ENCODE measurements around the gene MYCT1. TPM values are rescaled to one million over a fixed set of nuclear protein-coding genes. Genes with fewer than 3 reads are reported as not detected.
"Not testable (repeated sequence)": the region's sequence is repeated elsewhere in the genome, so short reads cannot be mapped to it uniquely, and the experiment has no call there.

MYCT1 gene
- total RNA-seq, 1 donor from 2014 or later, result not detected

GRCh38 chr6:152701863-152702401, 4.2 kb downstream of the MYCT1 start:
- H3K4me1 Mint-ChIP-seq (ENCODE audit: unreplicated experiment), result no peaks in the 10 kb centered on the region
- H3K27ac Mint-ChIP-seq, result no peak overlapping the region
- H3K36me3 Mint-ChIP-seq, result no peaks in the 10 kb centered on the region
- no peaks in the 10 kb centered on the region for H3K9me3 Mint-ChIP-seq
- H3K4me3 Mint-ChIP-seq, result no peak overlapping the region
- no peak for DNase-seq (ENCODE audit: extremely low spot score, unreplicated experiment)
- TF ChIP-seq CTCF (conservative IDR thresholded peaks at IDR 0.05), result no peak
- H3K27me3 Mint-ChIP-seq, result no peaks in the 10 kb centered on the region

DNA sequence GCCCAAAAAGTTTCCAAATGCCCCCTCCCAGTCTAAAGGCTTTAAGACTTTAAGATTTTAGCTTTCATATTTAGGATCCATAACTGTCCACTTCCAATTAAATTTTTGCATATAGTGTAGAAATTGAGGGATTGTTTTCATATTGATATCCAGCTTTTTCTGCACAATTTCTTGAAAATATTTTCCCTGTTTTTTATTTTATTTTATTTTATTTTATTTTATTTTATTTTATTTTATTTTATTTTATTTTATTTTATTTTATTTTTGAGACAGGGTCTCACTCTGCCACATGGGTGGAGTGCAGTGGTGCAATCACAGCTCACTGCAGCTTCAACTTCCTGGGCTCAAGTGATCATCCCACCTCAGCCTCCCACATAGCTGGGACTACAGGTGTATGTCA, 6.1 kb downstream of the MYCT1 start:
- not testable (repeated sequence) for H3K27ac Mint-ChIP-seq; H3K4me3 Mint-ChIP-seq; H3K4me1 Mint-ChIP-seq (ENCODE audit: unreplicated experiment); H3K9me3 Mint-ChIP-seq; H3K27me3 Mint-ChIP-seq; H3K36me3 Mint-ChIP-seq; DNase-seq (ENCODE audit: extremely low spot score, unreplicated experiment)

GRCh38 chr6:152705327-152705726, 7.6 kb downstream of the MYCT1 start:
- no peaks in the 10 kb centered on the region for H3K27me3 Mint-ChIP-seq
- no peaks in the 10 kb centered on the region for H3K36me3 Mint-ChIP-seq
- no peak overlapping the region for H3K4me3 Mint-ChIP-seq
- TF ChIP-seq CTCF (conservative IDR thresholded peaks at IDR 0.05), result no peak
- H3K9me3 Mint-ChIP-seq, result no peaks in the 10 kb centered on the region
- DNase-seq (ENCODE audit: extremely low spot score, unreplicated experiment), result no peak
- H3K27ac Mint-ChIP-seq, result no peak overlapping the region
- no peaks in the 10 kb centered on the region for H3K4me1 Mint-ChIP-seq (ENCODE audit: unreplicated experiment)

DNA sequence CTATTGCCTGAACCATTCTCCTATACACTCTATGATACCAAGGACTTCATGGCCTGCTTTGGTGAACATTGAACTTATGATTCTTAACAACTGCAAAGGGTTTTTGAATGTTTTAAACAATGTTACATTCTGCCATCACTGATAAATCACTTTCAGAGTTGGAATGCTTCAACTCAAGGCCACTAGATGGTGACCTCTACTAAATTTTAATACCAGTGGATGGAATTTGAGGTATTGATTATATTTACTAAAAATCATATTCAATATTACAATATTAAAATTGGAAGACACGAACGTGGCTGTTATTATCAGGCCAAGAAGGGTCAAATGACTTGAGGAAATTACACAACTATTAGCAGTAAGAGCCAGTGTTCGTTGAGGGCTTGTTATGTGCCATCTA, 18.6 kb downstream of the MYCT1 start:
- H3K9me3 Mint-ChIP-seq, result peaks cover 12% of the 10 kb centered on the region
- no peak overlapping the region for H3K27ac Mint-ChIP-seq
- DNase-seq (ENCODE audit: extremely low spot score, unreplicated experiment), result no peak

DNA sequence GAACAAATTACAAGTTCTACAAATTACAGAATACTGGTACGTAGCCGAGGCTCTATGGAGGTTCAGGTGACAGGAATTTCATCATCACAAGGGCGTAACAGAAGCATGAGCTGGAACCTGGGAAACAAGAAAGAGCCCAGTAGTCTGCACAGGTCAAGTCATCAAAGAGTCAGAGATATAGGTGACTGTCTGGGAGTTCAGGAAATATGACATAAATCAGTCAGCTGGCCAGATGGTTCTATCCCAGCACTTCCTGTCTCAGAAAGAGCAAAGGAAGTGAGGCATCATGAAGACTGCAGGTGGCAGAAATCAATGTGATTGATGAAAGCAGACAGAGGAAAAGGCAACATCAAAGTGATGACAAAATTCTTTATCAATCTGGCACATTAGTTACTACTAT, 23.3 kb downstream of the MYCT1 start:
- peak overlapping the region; percentile 49 for H3K27ac Mint-ChIP-seq
- no peak overlapping the region for H3K4me3 Mint-ChIP-seq
- DNase-seq (ENCODE audit: extremely low spot score, unreplicated experiment), result no peak
- H3K4me1 Mint-ChIP-seq (ENCODE audit: unreplicated experiment), result no peaks in the 10 kb centered on the region
- H3K36me3 Mint-ChIP-seq, result no peaks in the 10 kb centered on the region
- no peaks in the 10 kb centered on the region for H3K27me3 Mint-ChIP-seq
- TF ChIP-seq CTCF (conservative IDR thresholded peaks at IDR 0.05), result no peak
- no peaks in the 10 kb centered on the region for H3K9me3 Mint-ChIP-seq

More for the DNA sequence above, 18.6 kb downstream of the MYCT1 start:
- Mint-ChIP-seq H3K4me3 (no peak overlapping the region), H3K27me3 (no peaks in the 10 kb centered on the region), H3K36me3 (no peaks in the 10 kb centered on the region), H3K4me1 (ENCODE audit: unreplicated experiment) (no peaks in the 10 kb centered on the region)
- TF ChIP-seq CTCF (conservative IDR thresholded peaks at IDR 0.05), result peak; percentile 29

DNA sequence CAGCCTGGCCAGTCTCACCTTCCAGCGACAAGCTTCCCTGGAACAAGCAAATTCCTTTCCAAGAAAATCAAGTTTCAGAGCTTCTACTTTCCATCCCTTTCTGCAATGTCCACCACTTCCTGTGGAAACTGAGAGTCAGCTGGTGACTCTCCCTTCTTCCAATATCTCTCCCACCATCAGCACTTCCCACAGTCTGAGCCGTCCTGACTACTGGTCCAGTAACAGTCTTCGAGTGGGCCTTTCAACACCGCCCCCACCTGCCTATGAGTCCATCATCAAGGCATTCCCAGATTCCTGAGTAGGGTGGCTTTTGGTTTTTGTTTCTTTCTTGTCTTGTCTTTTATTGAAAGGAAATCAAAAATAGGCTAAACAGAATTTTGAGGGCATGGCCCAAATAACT, 24.3 kb downstream of the MYCT1 start:
- Mint-ChIP-seq H3K27ac (no peak overlapping the region), H3K4me1 (ENCODE audit: unreplicated experiment) (no peaks in the 10 kb centered on the region), H3K36me3 (no peaks in the 10 kb centered on the region), H3K4me3 (no peak overlapping the region), H3K9me3 (no peaks in the 10 kb centered on the region), H3K27me3 (no peaks in the 10 kb centered on the region)
- DNase-seq (ENCODE audit: extremely low spot score, unreplicated experiment), result no peak
- no peak for TF ChIP-seq CTCF (conservative IDR thresholded peaks at IDR 0.05)

Measured in type B pancreatic cell (in vitro differentiated cells).